ENCODE data around the gene ATF6. TPM values are rescaled to one million over a fixed set of nuclear protein-coding genes. Genes with fewer than 3 reads are reported as not detected.
"Not testable (repeated sequence)": the region's sequence is repeated elsewhere in the genome, so short reads cannot be mapped to it uniquely, and the experiment has no call there.

ATF6 gene
- polyA plus RNA-seq, 3 donors, result 29.8 to 33.8 (median 30.1) TPM

GRCh38 chr1:161768986-161769672, 3.0 kb downstream of the ATF6 start:
- DNase-seq (ENCODE audit: extremely low read depth in 1 of 11, low read depth in 9 of 11, low spot score in 4 of 11), result no peak

GRCh38 chr1:161769673-161770045, 3.5 kb downstream of the ATF6 start:
- not testable (repeated sequence) for DNase-seq (ENCODE audit: extremely low read depth in 1 of 11, low read depth in 9 of 11, low spot score in 4 of 11)

GRCh38 chr1:161770250-161770649, 4.1 kb downstream of the ATF6 start:
- no peak for DNase-seq (ENCODE audit: extremely low read depth in 1 of 11, low read depth in 9 of 11, low spot score in 4 of 11)

GRCh38 chr1:161771161-161771560, 5.0 kb downstream of the ATF6 start:
- DNase-seq (ENCODE audit: extremely low read depth in 1 of 11, low read depth in 9 of 11, low spot score in 4 of 11), result no peak

GRCh38 chr1:161771973-161772372, 5.9 kb downstream of the ATF6 start:
- no peak for DNase-seq (ENCODE audit: extremely low read depth in 1 of 11, low read depth in 9 of 11, low spot score in 4 of 11)

- DNase-seq (ENCODE audit: extremely low read depth in 1 of 11, low read depth in 9 of 11, low spot score in 4 of 11), result no peak
Measured at GRCh38 chr1:161772397-161772796, 6.3 kb downstream of the ATF6 start.

GRCh38 chr1:161773791-161774190, 7.7 kb downstream of the ATF6 start:
- DNase-seq (ENCODE audit: extremely low read depth in 1 of 11, low read depth in 9 of 11, low spot score in 4 of 11), result no peak

- no peak for DNase-seq (ENCODE audit: extremely low read depth in 1 of 11, low read depth in 9 of 11, low spot score in 4 of 11)
Measured at GRCh38 chr1:161777261-161777660, 11.1 kb downstream of the ATF6 start.

GRCh38 chr1:161778522-161778921, 12.4 kb downstream of the ATF6 start:
- DNase-seq (ENCODE audit: extremely low read depth in 1 of 11, low read depth in 9 of 11, low spot score in 4 of 11), result no peak

GRCh38 chr1:161779393-161779792, 13.3 kb downstream of the ATF6 start:
- no peak for DNase-seq (ENCODE audit: extremely low read depth in 1 of 11, low read depth in 9 of 11, low spot score in 4 of 11)

GRCh38 chr1:161781995-161782394, 15.9 kb downstream of the ATF6 start:
- DNase-seq (ENCODE audit: extremely low read depth in 1 of 11, low read depth in 9 of 11, low spot score in 4 of 11), result no peak

- DNase-seq (ENCODE audit: extremely low read depth in 1 of 11, low read depth in 9 of 11, low spot score in 4 of 11), result no peak
Measured at GRCh38 chr1:161782886-161783285, 16.8 kb downstream of the ATF6 start.

- no peak for DNase-seq (ENCODE audit: extremely low read depth in 1 of 11, low read depth in 9 of 11, low spot score in 4 of 11)
Measured at GRCh38 chr1:161784968-161785367, 18.8 kb downstream of the ATF6 start.

GRCh38 chr1:161787355-161787754, 21.2 kb downstream of the ATF6 start:
- no peak for DNase-seq (ENCODE audit: extremely low read depth in 1 of 11, low read depth in 9 of 11, low spot score in 4 of 11)

GRCh38 chr1:161790587-161791317, 24.6 kb downstream of the ATF6 start:
- DNase-seq (ENCODE audit: extremely low read depth in 1 of 11, low read depth in 9 of 11, low spot score in 4 of 11), result no peak

GRCh38 chr1:161791904-161792655, 26.0 kb downstream of the ATF6 start:
- DNase-seq (ENCODE audit: extremely low read depth in 1 of 11, low read depth in 9 of 11, low spot score in 4 of 11), result no peak

- peak in 10 of 11 donors; percentile 24 to 51 (median 36) for DNase-seq (ENCODE audit: extremely low read depth in 1 of 11, low read depth in 9 of 11, low spot score in 4 of 11)
Measured at GRCh38 chr1:161792740-161793139, 26.6 kb downstream of the ATF6 start.

GRCh38 chr1:161799792-161800191, 33.7 kb downstream of the ATF6 start:
- DNase-seq (ENCODE audit: extremely low read depth in 1 of 11, low read depth in 9 of 11, low spot score in 4 of 11), result no peak

- DNase-seq (ENCODE audit: extremely low read depth in 1 of 11, low read depth in 9 of 11, low spot score in 4 of 11), result no peak
Measured at GRCh38 chr1:161801955-161802354, 35.8 kb downstream of the ATF6 start.

- DNase-seq (ENCODE audit: extremely low read depth in 1 of 11, low read depth in 9 of 11, low spot score in 4 of 11), result no peak
Measured at GRCh38 chr1:161803181-161803580, 37.1 kb downstream of the ATF6 start.

Data from renal cortex interstitium (tissue), 11 donors.